NCI-H510A (cell line): ENCODE data around the gene KCND3.

ENCODE experiments used
- DNase-seq: peaks from one replicate; lab custom pipeline; 2025; lab: John Stamatoyannopoulos, UW

Gene KCND3

DNA sequence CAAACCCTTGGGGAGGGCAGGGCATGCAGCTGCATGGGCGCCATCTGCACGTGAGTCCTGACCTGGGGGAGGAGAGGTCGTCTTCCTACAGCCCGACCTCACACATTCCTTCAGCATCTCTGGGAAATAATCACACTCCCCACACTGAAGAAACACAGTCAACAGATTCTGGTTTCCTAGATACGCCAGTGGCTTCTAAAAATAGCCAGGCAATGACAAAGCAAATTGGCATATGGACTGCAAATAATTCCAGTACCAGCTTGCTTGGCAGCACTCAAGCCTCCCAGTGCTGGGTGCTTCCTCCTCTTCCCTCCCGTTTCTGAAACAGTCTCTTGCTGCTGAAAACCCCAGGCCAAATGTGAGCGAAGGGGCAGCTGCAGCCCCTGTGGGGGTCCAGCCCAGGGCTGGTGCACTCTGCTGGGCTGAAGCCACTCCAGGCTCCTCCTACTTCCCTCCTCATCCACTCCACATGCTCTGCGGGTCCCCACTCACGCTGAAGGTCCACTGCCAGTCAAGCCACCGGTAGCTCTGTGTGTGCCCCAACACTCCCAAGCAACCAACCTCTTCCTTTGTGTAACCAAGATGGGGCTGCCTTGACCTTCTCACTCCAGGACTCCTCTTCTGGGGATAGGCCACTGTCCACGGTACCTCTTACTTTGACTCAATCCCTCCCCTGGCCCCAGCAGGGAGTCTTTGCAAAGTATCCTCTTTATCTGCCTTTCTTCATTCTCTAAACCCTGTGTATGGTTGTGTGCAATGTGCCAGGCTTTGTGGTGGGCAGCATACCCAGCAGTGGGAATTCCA is 69.0 kb downstream of the KCND3 start:
- peak; percentile 55 for DNase-seq

DNA sequence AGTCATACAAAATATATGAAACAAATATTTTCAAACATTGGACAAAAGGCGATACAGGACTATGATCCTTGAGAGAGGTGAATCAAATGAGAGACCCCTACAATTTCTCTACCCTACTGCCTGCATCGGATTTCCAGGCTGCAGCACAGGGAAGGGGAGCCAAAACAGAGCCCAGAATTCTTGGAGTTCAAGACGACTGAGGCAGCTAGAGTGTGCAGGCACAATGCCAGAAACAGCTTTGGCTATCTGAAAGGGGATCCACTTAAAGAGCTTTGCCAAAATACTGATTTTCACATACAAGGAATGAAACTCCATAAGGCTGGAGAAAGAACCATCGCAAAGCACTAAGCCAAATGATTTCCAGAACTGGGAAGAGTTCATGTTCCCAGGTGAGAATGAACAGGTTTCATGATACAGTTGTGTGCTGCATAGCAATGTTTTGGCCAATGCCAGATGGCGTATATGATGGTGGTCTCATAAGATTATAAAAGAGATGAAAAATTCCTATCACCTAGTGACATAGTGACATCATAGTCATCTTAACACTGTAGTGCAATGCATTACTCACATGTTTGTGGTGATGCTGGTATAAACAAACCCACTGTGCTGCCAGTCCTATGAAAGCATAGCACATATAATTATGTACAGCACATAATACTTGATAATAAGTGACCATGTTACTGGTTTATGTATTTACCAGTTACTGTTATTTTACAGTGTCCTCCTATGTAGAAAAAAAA is 77.5 kb downstream of the KCND3 start:
- DNase-seq = no peak

DNA sequence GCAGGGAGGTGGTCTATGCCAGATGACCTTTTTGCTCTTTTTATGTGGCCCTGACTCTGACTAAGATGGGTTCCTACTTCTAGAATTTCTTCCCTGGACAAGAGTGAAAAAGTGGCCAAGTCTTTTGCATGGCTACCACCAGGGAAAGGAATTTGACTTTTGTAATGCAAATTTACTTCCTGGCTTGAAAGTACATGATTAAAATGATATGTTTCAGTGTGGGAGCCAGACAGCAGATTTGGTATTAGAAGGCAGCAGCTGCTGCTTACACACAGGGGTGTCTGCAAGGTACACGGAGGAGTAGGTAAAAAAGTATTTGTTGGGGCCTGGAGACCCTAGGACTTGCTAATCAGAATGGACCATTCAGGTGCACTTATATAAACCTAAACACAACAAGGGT is 78.4 kb downstream of the KCND3 start:
- no peak for DNase-seq

DNA sequence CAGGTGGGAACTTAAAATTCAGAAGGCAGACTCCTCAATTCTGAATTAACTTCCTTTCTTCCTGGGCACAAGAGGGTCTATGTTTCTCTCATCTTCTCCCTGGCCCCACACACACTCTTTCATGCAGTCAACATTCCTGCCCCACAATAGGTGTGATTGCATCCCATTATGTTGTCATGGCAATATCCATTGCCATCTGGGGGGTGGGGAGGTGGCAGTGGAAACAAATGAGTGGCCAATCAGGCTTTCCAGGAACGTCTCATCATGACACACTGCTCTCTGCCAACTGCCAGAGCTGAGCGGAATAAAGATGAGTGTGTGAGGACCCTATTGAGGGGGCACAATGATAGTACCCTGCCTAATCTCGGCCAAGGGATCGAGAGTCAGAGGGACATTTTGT is 80.4 kb downstream of the KCND3 start:
- DNase-seq = peak; percentile 18

DNA sequence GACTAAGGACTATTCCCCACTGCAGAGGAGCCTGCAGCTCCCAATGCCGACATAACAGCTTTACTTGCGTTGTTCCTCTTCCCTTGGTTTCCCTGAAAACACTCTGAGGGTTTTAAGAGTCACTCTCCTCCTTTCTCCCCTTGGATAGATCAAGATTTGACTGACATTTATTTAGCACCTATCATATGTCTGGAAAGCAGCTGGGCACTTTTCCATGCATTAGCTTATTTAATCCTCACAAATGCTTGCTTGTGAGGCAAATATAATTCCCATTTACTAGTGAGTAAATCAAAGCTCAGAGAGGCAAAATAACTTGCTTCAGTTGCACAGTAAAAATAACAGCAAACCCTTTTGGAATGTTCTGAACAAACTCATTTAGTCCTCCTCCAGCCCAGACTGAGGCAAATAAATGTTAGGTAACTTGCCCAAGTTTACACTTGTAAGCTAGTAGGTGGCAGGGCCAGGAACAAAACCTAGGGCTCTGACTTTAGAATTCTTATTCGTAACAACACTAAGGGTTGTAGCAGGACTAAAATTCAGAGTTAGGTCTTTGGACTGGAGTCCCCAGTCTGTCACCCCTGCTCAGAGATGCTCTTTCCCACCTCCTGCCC is 81.4 kb downstream of the KCND3 start:
- DNase-seq = no peak

DNA sequence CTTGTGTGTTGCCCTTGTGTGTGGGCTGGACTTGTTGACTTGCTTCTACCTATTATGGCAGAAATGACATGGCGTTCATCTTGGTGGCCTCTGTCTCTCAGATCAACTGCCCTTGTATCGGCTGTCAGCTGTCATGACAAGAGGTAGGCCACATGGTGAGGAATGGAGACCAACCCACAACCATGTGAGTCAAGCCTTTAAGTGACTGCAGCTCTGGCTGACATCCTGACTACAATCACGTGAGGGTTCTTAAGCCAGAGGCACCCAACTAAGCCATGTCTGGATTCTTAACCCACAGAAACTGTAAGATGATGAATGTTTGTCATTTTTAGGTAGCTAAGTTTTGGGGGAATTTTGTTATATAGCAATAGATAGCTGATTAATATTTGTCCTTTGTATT is 82.1 kb downstream of the KCND3 start:
- no peak for DNase-seq

DNA sequence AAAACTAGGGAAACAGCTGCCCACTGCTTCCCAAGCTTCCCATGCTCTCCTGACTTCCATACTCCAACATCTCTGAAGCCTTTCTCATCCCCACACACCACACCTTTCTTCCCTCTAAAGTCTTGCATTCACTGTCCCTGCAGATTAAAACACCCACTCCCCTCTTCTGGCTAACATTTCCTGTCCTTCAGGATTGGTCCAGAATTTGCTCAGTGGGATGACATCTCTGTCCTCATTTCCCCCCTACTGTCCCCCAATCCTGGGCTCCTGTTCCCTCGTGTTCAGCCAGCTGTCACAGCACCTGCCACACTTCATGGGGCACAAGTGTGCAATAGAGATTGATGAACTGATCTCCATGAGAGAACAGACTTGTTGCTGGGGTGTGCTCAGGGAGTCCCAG is 82.7 kb downstream of the KCND3 start:
- no peak for DNase-seq

DNA sequence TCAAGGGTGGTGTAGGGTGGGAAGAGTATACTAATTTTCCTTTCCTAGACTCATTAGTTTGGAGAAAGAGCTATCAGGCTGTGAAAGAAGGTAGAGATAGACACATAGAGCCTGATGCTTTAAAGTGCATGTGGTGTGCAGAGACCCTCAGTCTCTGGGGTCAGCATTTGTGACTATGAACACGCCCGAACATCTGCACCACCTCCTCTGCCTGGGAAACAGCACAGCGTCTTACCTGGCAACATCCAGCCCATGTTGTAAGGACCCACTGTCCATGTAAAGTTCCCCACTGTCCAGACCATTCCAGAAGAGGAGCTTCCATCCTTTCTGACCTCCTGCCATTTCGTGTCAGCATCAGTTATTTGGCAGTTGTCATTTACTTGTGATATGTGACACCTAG is 83.4 kb downstream of the KCND3 start:
- DNase-seq = no peak

DNA sequence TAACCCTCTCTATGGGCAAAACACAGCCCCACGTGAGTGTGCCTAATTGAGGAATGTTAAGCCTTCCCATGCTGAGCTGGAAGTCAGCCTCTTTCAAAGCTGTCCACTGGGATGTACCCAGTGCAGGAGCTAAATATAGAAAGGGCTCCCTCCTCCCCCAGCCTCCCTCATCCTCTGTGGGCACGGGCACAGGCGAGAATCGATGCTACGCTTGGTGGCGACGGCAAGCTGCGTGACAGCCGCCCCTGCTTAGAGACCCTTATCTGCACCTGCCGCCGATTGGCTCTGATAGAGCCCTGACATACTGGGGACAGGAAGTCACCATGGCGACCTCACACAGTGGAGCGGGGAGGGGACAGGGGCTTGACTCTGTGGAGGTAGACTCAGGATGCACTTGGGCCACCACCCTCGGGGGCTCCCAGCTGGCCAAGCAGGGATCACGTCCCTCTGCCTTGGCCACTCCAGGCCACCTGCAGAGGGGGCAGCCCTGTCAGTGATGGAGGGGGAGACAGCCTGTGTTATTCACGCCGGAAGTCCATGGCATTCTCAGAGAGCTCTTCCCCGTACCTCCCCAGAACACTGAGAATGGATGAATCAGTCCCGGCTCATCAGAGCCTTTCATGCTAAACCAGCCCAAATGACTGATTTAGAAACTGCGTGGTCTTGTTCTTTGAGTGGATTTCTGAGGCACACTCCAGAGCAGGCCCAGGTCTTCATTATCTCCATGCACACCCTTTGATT is 84.8 kb downstream of the KCND3 start:
- DNase-seq = peak; percentile 87

DNA sequence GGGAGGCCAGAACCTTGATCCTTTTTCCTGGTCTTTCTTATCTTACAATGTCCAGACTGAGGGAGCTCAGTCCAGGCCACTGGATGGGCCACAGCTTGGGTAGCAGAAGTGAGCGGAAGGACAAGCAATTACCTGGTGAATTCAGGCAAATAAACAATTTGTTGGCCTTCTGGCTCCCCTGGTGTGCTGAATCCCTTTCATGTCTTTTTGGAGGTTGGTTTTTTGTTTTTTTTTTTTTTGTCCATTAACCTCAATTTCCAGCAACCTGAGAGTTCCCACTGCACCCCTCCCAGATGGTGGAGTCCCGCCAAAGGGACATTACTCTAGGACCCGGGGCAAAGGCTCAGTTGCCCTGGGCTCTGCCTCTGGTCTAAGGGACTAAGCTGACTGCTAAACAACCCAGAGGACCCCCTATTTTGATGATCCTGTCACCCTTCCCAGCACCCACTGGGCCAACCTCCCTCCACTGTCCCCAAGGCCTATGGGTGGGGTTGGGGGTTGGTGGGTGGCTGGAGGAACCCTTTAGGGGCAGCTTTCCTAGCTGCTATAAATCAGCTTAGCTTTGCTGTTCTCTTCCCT is 85.5 kb downstream of the KCND3 start:
- no peak for DNase-seq

DNA sequence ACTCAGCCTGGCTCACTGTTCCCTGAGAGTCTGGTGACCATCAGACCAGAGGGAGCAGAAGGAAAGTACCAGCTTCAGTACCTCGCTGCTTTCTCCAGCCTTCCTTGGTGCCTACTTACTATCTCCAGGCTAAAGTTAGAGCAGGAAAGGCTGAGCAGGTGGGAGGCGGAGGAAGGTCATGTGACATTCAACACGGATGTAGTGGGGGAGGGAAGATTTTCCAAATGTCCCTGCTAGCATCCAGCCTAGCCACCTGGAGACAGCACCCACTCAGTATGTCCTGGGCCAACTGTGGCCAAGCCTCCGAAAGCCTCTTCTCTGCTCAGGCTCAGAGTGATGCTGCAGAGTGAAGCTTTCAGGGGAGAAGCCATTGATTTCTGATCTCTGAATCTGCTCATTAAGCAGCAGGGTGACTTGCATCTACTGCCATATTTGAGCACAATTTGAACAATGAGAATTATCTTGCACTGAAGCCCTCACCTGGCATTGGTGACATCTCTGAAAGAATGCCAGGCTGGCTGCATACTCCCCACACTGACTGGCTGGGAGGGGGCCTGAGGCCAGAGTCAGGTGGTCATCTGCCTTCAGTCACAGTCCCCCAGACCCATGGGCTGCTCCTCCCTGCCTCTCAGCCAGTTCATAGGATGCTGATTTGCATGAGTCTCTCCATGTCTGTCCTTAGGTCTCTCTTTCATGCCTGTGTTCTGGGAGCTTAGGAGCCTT is 86.2 kb downstream of the KCND3 start:
- no peak for DNase-seq

DNA sequence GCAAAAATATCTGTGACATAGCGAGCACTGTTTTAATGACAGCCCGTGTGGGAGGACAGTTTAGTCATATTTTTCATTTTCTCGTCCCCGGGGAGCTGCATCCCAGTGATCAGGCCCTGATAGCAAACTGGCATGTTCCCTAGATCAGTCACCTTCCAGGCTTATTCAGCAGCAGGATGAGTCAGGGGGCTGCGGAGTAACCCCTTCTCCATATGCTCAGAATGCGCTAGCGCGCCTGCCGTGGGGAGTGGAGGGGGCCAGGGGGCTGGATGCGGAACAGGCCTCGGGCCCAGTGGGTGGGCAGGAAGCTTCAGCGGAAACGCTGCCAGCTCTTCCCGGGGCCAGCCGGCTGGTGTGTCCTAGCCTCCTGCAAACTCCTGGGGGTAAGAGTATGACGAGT is 94.0 kb downstream of the KCND3 start:
- no peak for DNase-seq

DNA sequence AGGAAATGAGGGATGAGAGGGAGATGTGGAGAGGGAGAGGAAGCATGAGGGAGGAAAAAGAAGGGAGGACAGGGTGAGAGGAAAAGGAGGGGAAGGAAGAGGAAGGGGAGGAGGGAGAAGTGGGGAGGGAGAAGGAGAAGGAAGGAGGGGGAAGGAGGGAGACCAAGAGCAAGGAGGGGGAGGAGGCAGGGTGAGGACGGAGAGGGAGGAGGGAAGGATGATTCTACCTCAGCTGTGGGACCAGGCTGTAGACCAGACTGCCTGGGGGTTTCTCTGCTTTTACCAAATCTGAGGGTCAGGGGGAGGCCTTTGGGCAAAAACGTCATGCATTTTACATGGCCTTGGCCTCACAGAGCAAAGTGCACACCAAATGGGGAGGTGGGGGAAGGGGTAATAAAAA is 94.5 kb downstream of the KCND3 start:
- DNase-seq = no peak

DNA sequence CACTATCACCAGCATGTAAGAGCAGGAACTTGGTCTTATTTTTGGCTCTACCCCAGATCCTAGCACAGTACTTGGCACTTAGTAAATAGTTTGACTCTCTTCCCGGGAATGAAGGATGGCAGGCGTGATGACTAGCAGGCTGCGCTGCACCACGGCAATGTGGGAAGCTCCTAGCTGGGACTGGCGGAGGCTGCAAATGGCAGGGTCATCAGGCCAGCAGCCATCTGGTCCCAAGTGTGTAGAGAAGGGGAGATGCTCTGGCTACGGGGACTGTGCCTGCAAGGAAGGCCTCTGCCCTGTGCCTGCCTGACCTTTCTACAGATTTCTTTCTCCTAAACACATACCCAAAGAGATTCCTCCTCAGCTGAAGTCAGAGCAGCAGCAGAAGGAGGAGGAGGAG is 95.0 kb downstream of the KCND3 start:
- DNase-seq = no peak

DNA sequence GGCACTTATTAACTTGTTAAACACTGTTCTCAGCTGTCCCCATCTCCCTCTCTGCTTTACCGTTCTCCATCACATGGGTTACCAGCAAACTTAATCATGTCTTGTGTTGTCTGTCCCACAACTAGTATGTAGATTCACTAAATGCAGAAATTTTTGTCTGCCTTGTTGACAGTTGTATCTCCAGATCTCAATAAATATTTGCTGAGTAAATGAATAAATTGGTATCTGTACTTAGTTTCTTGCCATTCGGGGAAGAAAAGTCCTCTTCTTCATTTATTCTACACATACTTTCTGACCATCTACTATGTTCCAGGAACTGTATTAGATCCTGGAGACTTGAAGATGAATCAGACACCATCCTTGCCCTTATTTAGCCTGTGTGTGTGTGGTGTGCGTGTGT is 97.9 kb downstream of the KCND3 start:
- no peak for DNase-seq

DNA sequence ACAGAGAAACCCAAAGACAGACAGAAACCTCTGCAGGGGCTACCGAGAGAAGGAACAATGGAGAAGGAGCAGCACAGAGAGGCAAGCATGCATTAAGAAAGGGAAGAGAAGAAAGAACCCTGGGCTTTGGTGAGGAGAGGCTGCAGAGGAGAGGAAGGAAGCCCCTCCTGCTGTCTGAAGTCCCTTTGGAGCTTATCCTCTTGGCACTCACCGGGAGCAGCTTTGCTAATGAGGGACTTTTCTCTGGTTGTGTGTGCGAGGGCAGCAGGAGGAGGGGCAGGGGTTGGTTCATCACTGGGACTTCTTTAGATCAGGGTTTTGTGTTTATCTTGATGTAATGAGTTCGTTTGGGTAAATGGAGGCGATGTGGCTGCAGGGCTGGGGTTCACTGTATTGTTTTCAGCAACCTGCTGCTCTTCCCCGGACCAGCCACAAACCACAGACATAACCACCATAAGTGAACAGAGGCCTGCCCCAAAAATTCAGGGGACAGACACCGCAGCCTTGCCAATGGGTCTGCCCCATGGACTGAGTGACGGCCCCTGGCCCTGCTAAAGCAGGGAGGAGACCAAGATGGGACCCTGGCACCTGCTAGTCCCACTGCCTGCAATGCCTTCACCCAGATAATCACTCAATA is 100.6 kb downstream of the KCND3 start:
- no peak for DNase-seq

DNA sequence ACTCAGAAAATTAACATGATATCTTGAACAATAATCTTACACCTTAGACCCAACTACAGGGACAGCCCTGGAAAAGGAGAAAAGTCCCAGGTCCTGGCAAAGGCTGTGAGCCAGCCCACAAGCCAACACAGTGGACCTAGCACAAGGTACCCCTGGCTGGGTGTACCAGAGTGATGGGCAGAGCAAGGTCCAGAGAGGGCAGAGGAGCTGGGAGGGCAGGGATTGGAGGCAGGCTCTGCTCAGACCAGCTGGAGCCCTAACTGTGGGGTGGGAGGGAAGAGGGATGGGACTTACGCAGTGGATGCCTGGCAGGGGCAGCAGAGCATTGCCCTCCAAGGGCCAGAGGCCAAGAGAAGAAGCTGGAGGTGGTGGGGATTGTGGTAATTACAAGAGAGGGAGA is 101.6 kb downstream of the KCND3 start:
- DNase-seq = no peak

DNA sequence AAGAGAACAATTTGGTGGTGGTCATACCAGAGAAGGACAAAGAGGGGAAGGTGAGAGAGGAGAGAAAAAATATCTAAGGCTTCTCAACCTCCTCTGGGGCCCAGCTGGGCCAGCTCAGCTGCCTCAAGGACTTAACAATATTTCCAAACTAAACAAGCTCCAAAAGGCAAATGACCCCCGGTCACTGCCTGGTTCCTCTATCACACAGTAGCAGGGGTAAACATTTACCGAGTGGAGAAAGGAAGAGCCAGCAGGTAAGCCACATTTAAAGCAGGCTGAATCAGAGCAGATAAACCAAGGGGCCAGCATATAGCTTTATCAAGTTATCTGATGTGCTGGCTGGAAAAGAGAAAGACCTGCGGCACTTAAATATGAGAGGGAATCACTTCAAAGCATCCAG is 102.1 kb downstream of the KCND3 start:
- DNase-seq = no peak

DNA sequence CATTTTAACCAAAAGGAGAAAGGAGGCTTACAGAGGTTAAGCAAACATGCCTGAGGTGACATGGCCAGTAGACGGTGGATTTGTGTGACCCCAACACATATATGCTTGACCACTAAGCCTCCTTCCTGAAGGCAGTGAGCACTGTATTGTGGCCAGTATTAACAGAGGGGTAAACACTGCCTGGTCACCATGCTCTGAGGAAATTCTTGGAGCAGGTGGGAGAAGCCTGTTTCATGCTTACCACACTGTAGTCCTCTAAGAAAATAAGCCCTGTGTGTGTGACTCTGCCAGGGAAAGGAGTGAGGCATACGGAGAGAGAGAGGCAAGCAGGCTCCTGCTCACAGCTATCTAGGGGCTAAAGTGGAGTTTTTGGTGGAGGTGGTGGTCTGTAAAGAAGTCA is 102.7 kb downstream of the KCND3 start:
- DNase-seq = no peak

DNA sequence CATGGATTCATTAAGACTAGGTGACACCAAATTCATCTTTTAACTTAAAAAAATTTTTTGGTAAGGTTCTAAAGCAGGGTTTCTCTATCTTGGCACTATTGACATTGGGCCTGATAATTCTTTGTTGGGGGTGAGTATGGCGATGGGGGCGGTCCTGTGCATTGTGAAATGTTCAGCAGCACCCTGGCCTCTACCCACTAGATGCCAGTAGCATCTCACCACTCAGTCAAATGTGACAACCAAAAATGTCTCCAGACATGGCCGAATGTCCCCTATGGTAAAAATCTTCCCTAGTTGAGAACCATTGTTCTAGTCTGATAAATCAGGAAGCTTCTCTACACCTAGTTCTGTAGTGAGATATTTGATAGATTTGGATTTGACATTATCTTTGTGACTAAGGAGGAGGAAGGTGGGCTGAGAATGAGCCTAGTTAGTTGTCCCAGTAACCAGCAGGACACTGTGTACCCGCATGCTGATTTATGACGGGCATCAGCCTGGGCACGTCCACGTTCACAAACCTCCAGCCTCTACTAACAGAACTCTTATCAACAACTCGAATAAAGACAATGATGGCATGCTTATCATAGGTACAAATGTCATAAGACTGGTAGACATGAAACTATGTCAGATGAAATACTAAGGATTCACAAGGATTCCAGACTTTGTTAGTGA is 104.6 kb downstream of the KCND3 start:
- no peak for DNase-seq
